Measurements from ENCODE around the gene CRMP1. TPM values are rescaled to one million over a fixed set of nuclear protein-coding genes. Genes with fewer than 3 reads are reported as not detected.

CRMP1 gene
- total and polyA plus RNA-seq, 2 experiments from 2014 or later, result 1.3 TPM; not detected in 1

DNA sequence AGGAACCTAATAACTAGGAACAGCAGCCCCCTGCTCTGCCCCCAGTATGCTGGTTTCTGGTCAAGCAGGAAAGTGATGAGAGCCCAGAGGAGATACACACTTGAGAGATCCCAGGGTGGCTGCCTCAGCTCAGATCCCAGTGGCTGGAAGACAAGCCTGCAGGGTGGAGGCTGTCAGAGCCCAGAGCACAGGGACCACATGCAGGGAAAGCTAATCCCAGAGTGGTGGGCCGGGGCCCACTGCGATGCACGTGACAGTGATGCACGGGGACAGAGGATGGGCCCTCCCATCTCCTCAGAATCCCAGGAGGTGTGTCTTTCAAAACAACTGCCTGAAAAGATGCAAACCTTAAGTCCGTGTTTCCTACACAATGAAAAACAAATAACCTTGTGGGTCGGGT lies 29.1 kb upstream of the CRMP1 start:
- no peak for TF ChIP-seq EZH2 (IDR thresholded peaks at IDR 0.05; ENCODE audit: insufficient read depth, poor library complexity, severe bottlenecking)
- no peak for TF ChIP-seq EZH2phosphoT487 (IDR thresholded peaks at IDR 0.05; ENCODE audit: insufficient read depth, low read depth)

GRCh38 chr4:5921101-5921980 lies 28.5 kb upstream of the CRMP1 start:
- TF ChIP-seq EZH2 (IDR thresholded peaks at IDR 0.05; ENCODE audit: insufficient read depth, poor library complexity, severe bottlenecking), result no peak
- no peak for TF ChIP-seq EZH2phosphoT487 (IDR thresholded peaks at IDR 0.05; ENCODE audit: insufficient read depth, low read depth)
- DNase-seq, result peak; percentile 19
- H3K4me2 ChIP-seq (ENCODE audit: unreplicated experiment), result no peak overlapping the region
- H4K20me1 ChIP-seq (ENCODE audit: insufficient read depth), result no peaks in the 10 kb centered on the region
- no peaks in the 10 kb centered on the region for H3K9me2 ChIP-seq (ENCODE audit: insufficient read depth)
- H3K9ac ChIP-seq, result no peak overlapping the region
- H3K27ac ChIP-seq, result no peak overlapping the region
- no peaks in the 10 kb centered on the region for H3K27me3 ChIP-seq (replicated peaks; ENCODE audit: insufficient read depth)
- no peaks in the 10 kb centered on the region for H3K9me3 ChIP-seq (ENCODE audit: low read depth)
- H2AFZ ChIP-seq, result no peak overlapping the region
- H3F3A ChIP-seq (ENCODE audit: insufficient read depth), result no peaks in the 10 kb centered on the region
- 1 to 2% methylated on average over 16 of the region's 16 CpGs for WGBS, 2 experiments (ENCODE audit: low coverage in 1 of 2, low lambda C conversion rate in 2 of 2, missing lambda C conversion rate in 2 of 2)
- H3K36me3 ChIP-seq (ENCODE audit: low read depth), result no peaks in the 10 kb centered on the region
- H3K4me1 ChIP-seq (ENCODE audit: insufficient read depth), result no peaks in the 10 kb centered on the region
- in situ Hi-C loops (cut with MboI), result no loop called here
- H3K4me3 ChIP-seq, result no peak overlapping the region
- H3K79me2 ChIP-seq (ENCODE audit: insufficient read depth), result no peaks in the 10 kb centered on the region

More for the DNA sequence above, 29.1 kb upstream of the CRMP1 start:
- Histone ChIP-seq H3K9me3 (ENCODE audit: low read depth) (no peaks in the 10 kb centered on the region), H3K27ac (no peak overlapping the region), H3K9ac (no peak overlapping the region), H4K20me1 (ENCODE audit: insufficient read depth) (no peaks in the 10 kb centered on the region), H3K79me2 (ENCODE audit: insufficient read depth) (no peaks in the 10 kb centered on the region), H3K9me2 (ENCODE audit: insufficient read depth) (no peaks in the 10 kb centered on the region), H3F3A (ENCODE audit: insufficient read depth) (no peaks in the 10 kb centered on the region), H3K27me3 (replicated peaks; ENCODE audit: insufficient read depth) (no peaks in the 10 kb centered on the region), H2AFZ (no peak overlapping the region), H3K4me2 (ENCODE audit: unreplicated experiment) (no peak overlapping the region), H3K4me1 (ENCODE audit: insufficient read depth) (no peaks in the 10 kb centered on the region), H3K4me3 (no peak overlapping the region), H3K36me3 (ENCODE audit: low read depth) (no peaks in the 10 kb centered on the region)
- in situ Hi-C loops (cut with MboI), result no loop called here
- WGBS, 2 experiments (ENCODE audit: low coverage in 1 of 2, low lambda C conversion rate in 2 of 2, missing lambda C conversion rate in 2 of 2), result 8 to 11% methylated on average over 6 of the region's 6 CpGs
- no peak for DNase-seq

DNA sequence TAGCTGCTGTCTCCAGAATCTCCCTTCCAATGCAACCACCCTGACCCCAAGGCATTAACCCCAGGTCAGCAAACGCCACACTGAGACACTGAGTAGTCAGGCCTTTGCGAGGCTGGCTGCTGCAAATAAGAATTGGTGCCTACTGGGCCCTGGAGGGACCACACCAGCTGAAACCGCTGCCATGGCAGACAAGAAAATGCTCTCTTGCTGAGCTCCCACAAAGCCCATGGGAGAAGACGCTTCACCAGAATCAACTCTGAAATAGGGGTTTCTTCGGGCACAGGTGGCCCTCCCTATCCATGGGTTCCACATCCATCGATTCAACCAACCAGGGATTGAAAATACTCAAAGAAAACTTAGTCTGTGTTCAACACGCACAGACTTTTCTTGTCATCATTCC lies 26.7 kb upstream of the CRMP1 start:
- Histone ChIP-seq H3F3A (ENCODE audit: insufficient read depth) (no peaks in the 10 kb centered on the region), H3K79me2 (ENCODE audit: insufficient read depth) (no peaks in the 10 kb centered on the region), H3K4me3 (no peak overlapping the region), H3K27me3 (replicated peaks; ENCODE audit: insufficient read depth) (0 out of 2 replicates have a peak, but pooled peaks cover 3% of the 10 kb centered on the region), H3K9me2 (ENCODE audit: insufficient read depth) (no peaks in the 10 kb centered on the region), H3K36me3 (ENCODE audit: low read depth) (no peaks in the 10 kb centered on the region), H4K20me1 (ENCODE audit: insufficient read depth) (no peaks in the 10 kb centered on the region), H3K9ac (no peak overlapping the region), H2AFZ (no peak overlapping the region), H3K9me3 (ENCODE audit: low read depth) (no peaks in the 10 kb centered on the region), H3K27ac (no peak overlapping the region), H3K4me2 (ENCODE audit: unreplicated experiment) (no peak overlapping the region), H3K4me1 (ENCODE audit: insufficient read depth) (no peaks in the 10 kb centered on the region)
- DNase-seq, result no peak
- TF ChIP-seq EZH2phosphoT487 (IDR thresholded peaks at IDR 0.05; ENCODE audit: insufficient read depth, low read depth), result no peak
- no peak for TF ChIP-seq EZH2 (IDR thresholded peaks at IDR 0.05; ENCODE audit: insufficient read depth, poor library complexity, severe bottlenecking)
- WGBS, 2 experiments (ENCODE audit: low coverage in 1 of 2, low lambda C conversion rate in 2 of 2, missing lambda C conversion rate in 2 of 2), result 24 to 29% methylated on average over 7 of the region's 7 CpGs
- in situ Hi-C loops (cut with MboI), result no loop called here

DNA sequence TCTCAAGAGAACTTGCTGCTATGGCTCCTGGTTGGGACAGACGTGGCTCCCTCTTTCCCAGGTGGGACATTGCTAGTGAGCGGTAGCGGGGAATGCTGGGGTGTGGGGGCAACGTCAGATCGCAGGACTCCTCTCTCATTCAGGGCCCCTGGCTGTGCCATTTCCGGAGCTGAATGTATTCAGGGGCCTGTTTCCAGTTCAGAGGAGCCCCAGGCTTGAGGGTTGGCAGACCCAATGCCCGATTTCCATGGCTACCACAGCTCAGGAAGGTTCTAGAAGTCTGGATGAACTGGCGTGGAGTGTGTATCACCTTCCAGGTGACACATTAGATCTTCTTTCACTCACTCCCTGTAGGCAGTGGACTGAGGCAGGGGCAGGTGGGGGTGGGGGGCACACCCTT lies 26.2 kb upstream of the CRMP1 start:
- Histone ChIP-seq H3K4me3 (no peak overlapping the region), H3K79me2 (ENCODE audit: insufficient read depth) (no peaks in the 10 kb centered on the region), H2AFZ (no peak overlapping the region), H3K36me3 (ENCODE audit: low read depth) (no peaks in the 10 kb centered on the region), H3K9ac (no peak overlapping the region), H3K9me2 (ENCODE audit: insufficient read depth) (no peaks in the 10 kb centered on the region), H3K4me1 (ENCODE audit: insufficient read depth) (no peaks in the 10 kb centered on the region), H3K9me3 (ENCODE audit: low read depth) (no peaks in the 10 kb centered on the region), H3K27ac (no peak overlapping the region), H4K20me1 (ENCODE audit: insufficient read depth) (no peaks in the 10 kb centered on the region), H3K4me2 (ENCODE audit: unreplicated experiment) (no peak overlapping the region), H3K27me3 (replicated peaks; ENCODE audit: insufficient read depth) (0 out of 2 replicates have a peak, but pooled peaks cover 3% of the 10 kb centered on the region), H3F3A (ENCODE audit: insufficient read depth) (no peaks in the 10 kb centered on the region)
- no peak for TF ChIP-seq EZH2 (IDR thresholded peaks at IDR 0.05; ENCODE audit: insufficient read depth, poor library complexity, severe bottlenecking)
- no peak for TF ChIP-seq EZH2phosphoT487 (IDR thresholded peaks at IDR 0.05; ENCODE audit: insufficient read depth, low read depth)
- no peak for DNase-seq
- in situ Hi-C loops (cut with MboI), result no loop called here
- 46 to 52% methylated on average over 8 of the region's 8 CpGs for WGBS, 2 experiments (ENCODE audit: low coverage in 1 of 2, low lambda C conversion rate in 2 of 2, missing lambda C conversion rate in 2 of 2)
